DOHH2 (cell line): Measurements from ENCODE around the gene FNDC11.

ENCODE experiments used
- H3F3A ChIP-seq: fragments of 200-600 bp; sonication (generic), shearing (Covaris generic); 2 replicates; pipeline ENCODE4 v1.6.0; 2016; ENCODE audit warnings: antibody characterized with exemption, mild to moderate bottlenecking; ENCODE audit not compliant: control insufficient read depth, insufficient read depth
- H3K27ac ChIP-seq: fragments of 200-600 bp; sonication (generic); 2 replicates; pipeline ENCODE4 v1.5.1; 2014; ENCODE audit warnings: low read depth, mild to moderate bottlenecking, low read length, moderate library complexity
- H3K27me3 ChIP-seq: fragments of 200-600 bp; sonication (generic); 2 replicates; pipeline ENCODE4 v1.6.1; 2014; ENCODE audit warnings: mild to moderate bottlenecking, low read length, mixed read lengths; ENCODE audit not compliant: control insufficient read depth
- H3K36me3 ChIP-seq: fragments of 200-600 bp; sonication (generic); 2 replicates; pipeline ENCODE4 v1.6.1; 2014; ENCODE audit warnings: mild to moderate bottlenecking, low read length, moderate library complexity, mixed read lengths; ENCODE audit not compliant: control insufficient read depth
- H3K4me1 ChIP-seq: fragments of 200-600 bp; sonication (generic); 2 replicates; pipeline ENCODE4 v1.6.1; 2014; ENCODE audit warnings: mild to moderate bottlenecking, low read length, mixed read lengths; ENCODE audit not compliant: control insufficient read depth
- H3K4me2 ChIP-seq: fragments of 200-600 bp; sonication (generic); 2 replicates; pipeline ENCODE4 v1.6.0; 2014; ENCODE audit warnings: mild to moderate bottlenecking, low read length, moderate library complexity
- H3K4me3 ChIP-seq: fragments of 200-600 bp; sonication (generic); 2 replicates; pipeline ENCODE4 v1.5.1; 2014; ENCODE audit warnings: mild to moderate bottlenecking, low read length, mixed read lengths
- H3K79me2 ChIP-seq: fragments of 200-600 bp; sonication (generic); 2 replicates; pipeline ENCODE4 v1.6.1; 2014; ENCODE audit warnings: mild to moderate bottlenecking, low read length, mixed read lengths; ENCODE audit not compliant: control insufficient read depth
- H3K9me2 ChIP-seq: fragments of 200-600 bp; sonication (generic); replicated peaks from 2 replicates; pipeline ENCODE4 v1.6.1; 2014; ENCODE audit warnings: mild to moderate bottlenecking, low read length, mixed read lengths; ENCODE audit not compliant: control insufficient read depth
- H3K9me3 ChIP-seq: fragments of 200-600 bp; sonication (generic); 2 replicates; pipeline ENCODE4 v1.6.1; 2014; ENCODE audit warnings: antibody characterized with exemption, low read length, mixed read lengths; ENCODE audit not compliant: control insufficient read depth, insufficient read depth
- H4K20me1 ChIP-seq: fragments of 200-600 bp; sonication (generic); 2 replicates; pipeline ENCODE4 v1.6.0; 2014; ENCODE audit warnings: low read depth, mild to moderate bottlenecking, antibody characterized with exemption, low read length, moderate library complexity; ENCODE audit not compliant: control insufficient read depth, insufficient read depth
- EZH2phosphoT487 ChIP-seq: fragments of 200-600 bp; sonication (generic); IDR thresholded peaks from 2 replicates; pipeline ENCODE4 v1.6.1; 2017; ENCODE audit warnings: borderline replicate concordance, mild to moderate bottlenecking, antibody characterized with exemption, low read length, moderate library complexity, mixed read lengths
- TF ChIP-seq, protein P1 (sequence below): fragments of 200-600 bp; sonication (generic); IDR thresholded peaks from one replicate; pipeline ENCODE4 v1.5.1; 2014; ENCODE audit warnings: antibody characterized with exemption, mild to moderate bottlenecking, low read depth, low read length; ENCODE audit not compliant: poor library complexity, severe bottlenecking

The FNDC11 gene

DNA sequence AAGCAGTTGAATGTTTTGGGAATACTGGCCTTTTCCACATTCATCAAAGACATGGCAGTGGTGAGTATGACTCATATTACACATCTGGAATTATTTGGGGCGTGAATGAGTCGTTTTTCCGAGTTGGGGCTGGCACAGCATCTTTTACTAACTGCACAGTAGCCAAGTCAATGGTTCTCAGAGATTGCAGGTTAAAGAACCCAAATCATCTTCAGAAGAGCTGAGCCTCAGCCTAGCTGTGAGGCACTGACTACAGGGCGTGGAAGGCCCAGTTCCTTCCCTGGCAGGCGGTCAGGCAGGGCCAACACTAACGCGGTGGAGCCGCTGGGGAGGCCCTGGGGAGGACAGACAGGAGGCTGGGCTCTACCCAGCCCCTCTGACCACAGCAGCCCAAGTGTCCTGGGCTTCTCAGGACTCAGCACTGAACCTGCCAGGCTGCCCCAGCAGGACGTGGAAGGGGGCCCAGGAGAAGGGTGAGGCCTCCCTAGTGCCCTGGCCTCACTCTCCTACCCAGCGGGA lies 40.1 kb downstream of the FNDC11 start:
- H3K4me2 ChIP-seq, result no peak overlapping the region
- H3K36me3 ChIP-seq, result peaks cover 43% of the 10 kb centered on the region
- TF ChIP-seq EZH2phosphoT487, result no peak
- TF ChIP-seq, protein P1, sequence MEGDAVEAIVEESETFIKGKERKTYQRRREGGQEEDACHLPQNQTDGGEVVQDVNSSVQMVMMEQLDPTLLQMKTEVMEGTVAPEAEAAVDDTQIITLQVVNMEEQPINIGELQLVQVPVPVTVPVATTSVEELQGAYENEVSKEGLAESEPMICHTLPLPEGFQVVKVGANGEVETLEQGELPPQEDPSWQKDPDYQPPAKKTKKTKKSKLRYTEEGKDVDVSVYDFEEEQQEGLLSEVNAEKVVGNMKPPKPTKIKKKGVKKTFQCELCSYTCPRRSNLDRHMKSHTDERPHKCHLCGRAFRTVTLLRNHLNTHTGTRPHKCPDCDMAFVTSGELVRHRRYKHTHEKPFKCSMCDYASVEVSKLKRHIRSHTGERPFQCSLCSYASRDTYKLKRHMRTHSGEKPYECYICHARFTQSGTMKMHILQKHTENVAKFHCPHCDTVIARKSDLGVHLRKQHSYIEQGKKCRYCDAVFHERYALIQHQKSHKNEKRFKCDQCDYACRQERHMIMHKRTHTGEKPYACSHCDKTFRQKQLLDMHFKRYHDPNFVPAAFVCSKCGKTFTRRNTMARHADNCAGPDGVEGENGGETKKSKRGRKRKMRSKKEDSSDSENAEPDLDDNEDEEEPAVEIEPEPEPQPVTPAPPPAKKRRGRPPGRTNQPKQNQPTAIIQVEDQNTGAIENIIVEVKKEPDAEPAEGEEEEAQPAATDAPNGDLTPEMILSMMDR, result no peak
- no peaks in the 10 kb centered on the region for H3K9me3 ChIP-seq
- H4K20me1 ChIP-seq, result no peaks in the 10 kb centered on the region
- no peaks in the 10 kb centered on the region for H3F3A ChIP-seq
- no peak overlapping the region for H3K4me3 ChIP-seq
- H3K27ac ChIP-seq, result no peak overlapping the region
- H3K9me2 ChIP-seq, result no peaks in the 10 kb centered on the region
- H3K27me3 ChIP-seq, result no peaks in the 10 kb centered on the region
- no peaks in the 10 kb centered on the region for H3K79me2 ChIP-seq
- H3K4me1 ChIP-seq, result no peaks in the 10 kb centered on the region

DNA sequence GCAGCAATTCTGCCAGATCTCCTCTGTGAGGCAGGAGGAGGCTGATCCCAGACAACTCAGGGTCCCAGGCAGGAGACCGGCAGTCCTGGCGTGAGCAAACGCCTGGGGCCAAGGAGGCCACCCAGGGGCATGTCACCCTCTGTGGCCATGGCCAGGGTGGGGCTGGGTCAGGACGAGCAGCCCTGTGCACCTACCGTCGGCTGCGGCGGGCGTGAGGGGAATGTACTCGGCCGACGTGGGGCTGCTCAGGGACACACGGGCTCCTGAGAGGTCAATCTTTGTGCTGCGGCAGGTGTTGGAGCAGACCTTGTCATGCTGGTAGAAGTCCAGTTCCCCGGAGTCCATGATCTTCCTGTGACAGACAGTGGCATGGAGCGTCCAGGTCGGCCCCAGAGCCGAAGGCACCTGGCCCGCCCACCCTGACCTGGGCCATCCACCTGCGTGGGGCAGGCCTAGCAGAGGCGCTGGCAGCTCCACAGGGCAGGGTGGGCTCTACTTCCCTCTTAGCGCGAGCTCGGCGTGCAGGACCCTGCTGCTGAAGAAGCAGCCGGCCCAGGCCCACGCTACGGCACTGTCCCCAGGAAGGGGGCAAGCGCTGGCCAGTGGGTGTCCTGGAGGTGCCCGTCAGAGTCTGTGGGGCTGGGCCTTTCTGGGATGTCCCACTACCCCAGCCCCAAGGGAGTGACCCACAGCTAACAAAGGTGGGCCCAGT lies 41.6 kb downstream of the FNDC11 start:
- Histone ChIP-seq H4K20me1 (no peaks in the 10 kb centered on the region), H3K27me3 (no peaks in the 10 kb centered on the region), H3F3A (no peaks in the 10 kb centered on the region), H3K36me3 (peaks cover 43% of the 10 kb centered on the region), H3K9me2 (no peaks in the 10 kb centered on the region), H3K4me3 (no peak overlapping the region), H3K4me1 (no peaks in the 10 kb centered on the region), H3K27ac (no peak overlapping the region), H3K9me3 (no peaks in the 10 kb centered on the region), H3K4me2 (no peak overlapping the region), H3K79me2 (no peaks in the 10 kb centered on the region)
- TF ChIP-seq, protein P1, result no peak
- no peak for TF ChIP-seq EZH2phosphoT487

DNA sequence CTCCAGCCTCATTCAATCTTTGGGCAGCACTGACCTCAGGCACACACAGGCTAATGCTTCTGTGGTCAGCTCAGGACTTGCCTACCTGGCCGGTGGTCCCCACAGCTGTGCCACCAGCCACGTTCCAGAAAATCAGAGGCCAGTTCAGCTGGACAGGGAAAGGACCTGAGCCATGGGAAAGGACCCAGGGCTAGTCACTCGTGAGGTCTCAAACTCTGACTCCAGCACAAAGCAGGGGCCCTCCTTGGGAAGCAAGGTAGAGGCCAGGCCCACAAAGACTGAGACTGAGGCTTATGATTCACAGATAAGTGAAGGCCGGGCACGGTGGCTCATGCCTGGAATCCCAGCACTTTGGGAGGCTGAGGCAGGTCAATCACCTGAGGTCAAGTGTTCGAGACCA lies 42.5 kb downstream of the FNDC11 start:
- H3K9me3 ChIP-seq, result no peaks in the 10 kb centered on the region
- no peaks in the 10 kb centered on the region for H3K9me2 ChIP-seq
- no peaks in the 10 kb centered on the region for H3K27me3 ChIP-seq
- no peaks in the 10 kb centered on the region for H3K4me1 ChIP-seq
- no peaks in the 10 kb centered on the region for H3F3A ChIP-seq
- TF ChIP-seq, protein P1, result no peak
- TF ChIP-seq EZH2phosphoT487, result no peak
- no peaks in the 10 kb centered on the region for H4K20me1 ChIP-seq
- no peak overlapping the region for H3K4me2 ChIP-seq
- H3K36me3 ChIP-seq, result peaks cover 47% of the 10 kb centered on the region
- no peak overlapping the region for H3K27ac ChIP-seq
- H3K4me3 ChIP-seq, result no peak overlapping the region
- no peaks in the 10 kb centered on the region for H3K79me2 ChIP-seq
